Measurements from ENCODE around the gene TBC1D14. TPM values are rescaled to one million over a fixed set of nuclear protein-coding genes. Genes with fewer than 3 reads are reported as not detected.
A peak's percentile ranks its signal among the peaks of the same experiment; 100 is the strongest.

The TBC1D14 gene
- total RNA-seq, 1 experiment from 2014 or later, result 50.2 TPM

DNA sequence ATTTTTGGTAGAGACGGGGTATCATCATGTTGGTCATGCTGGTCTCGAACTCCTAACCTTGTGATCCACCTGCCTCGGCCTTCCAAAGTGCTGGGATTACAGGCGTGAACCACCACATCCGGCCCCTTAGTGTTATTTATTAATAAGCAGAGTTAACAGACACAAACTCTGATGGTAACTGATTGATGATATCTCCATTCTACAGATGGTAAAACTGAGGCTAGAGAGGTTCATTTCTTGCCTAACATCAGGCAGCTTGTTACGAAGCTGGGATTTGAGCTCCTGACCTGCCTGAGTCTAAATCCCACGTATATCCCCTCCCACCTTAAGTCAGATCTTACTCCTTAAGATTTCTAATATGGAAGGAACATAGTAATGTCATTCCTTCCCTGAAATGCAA, 36.9 kb downstream of the TBC1D14 start:
- no peak for TF ChIP-seq CTCF (conservative IDR thresholded peaks at IDR 0.05)
- no peaks in the 10 kb centered on the region for H3K27me3 ChIP-seq (ENCODE audit: insufficient read depth, low read length)

More for the DNA sequence above, 36.9 kb downstream of the TBC1D14 start:
- Histone ChIP-seq H3K23ac (ENCODE audit: insufficient read length, low read depth, low read length) (no peak overlapping the region), H3K9ac (ENCODE audit: extremely low read depth, insufficient read length, low read length) (no peak overlapping the region), H4K91ac (ENCODE audit: insufficient read length, low read depth, low read length) (no peak overlapping the region), H3T11ph (ENCODE audit: low read length) (no peak overlapping the region), H2BK120ac (ENCODE audit: low read depth, low read length, poor library complexity, severe bottlenecking) (no peak overlapping the region), H3K4me1 (ENCODE audit: insufficient read depth, low read length) (peaks cover 20% of the 10 kb centered on the region; the same call in 1 of the 2 replicates), H3K9me3 (ENCODE audit: control insufficient read depth, low read depth, low read length) (no peaks in the 10 kb centered on the region), H3K79me1 (ENCODE audit: insufficient read depth, low read depth, low read length, poor library complexity, severe bottlenecking) (no peaks in the 10 kb centered on the region), H2AFZ (ENCODE audit: low read length) (no peak overlapping the region), H3K4me2 (ENCODE audit: insufficient read depth, insufficient read length, low read length) (no peak overlapping the region), H3K14ac (ENCODE audit: insufficient read depth, low read length) (no peak overlapping the region), H3K4ac (ENCODE audit: low read depth, low read length) (no peak overlapping the region), H3K18ac (ENCODE audit: insufficient read length, low read depth, low read length) (no peak overlapping the region), H2BK15ac (ENCODE audit: low read depth, low read length) (no peak overlapping the region), H3K56ac (ENCODE audit: insufficient read length, low read depth, low read length) (no peak overlapping the region), H2BK12ac (ENCODE audit: insufficient read length, low read depth, low read length) (no peak overlapping the region), H2BK5ac (ENCODE audit: insufficient read length, low read length) (no peak overlapping the region), H3K79me2 (ENCODE audit: insufficient read depth, low read length) (no peaks in the 10 kb centered on the region), H4K20me1 (ENCODE audit: control insufficient read depth, insufficient read depth, insufficient read length) (no peaks in the 10 kb centered on the region), H3K23me2 (ENCODE audit: insufficient read length, low read depth, low read length, poor library complexity, severe bottlenecking) (no peaks in the 10 kb centered on the region), H2BK20ac (ENCODE audit: low read depth, low read length, poor library complexity, severe bottlenecking) (no peak overlapping the region), H4K5ac (ENCODE audit: insufficient read length, low read depth, low read length) (no peak overlapping the region), H2AK5ac (ENCODE audit: insufficient read length, low read length) (no peak overlapping the region), H4K8ac (replicated peaks; ENCODE audit: insufficient read length, low read depth, low read length) (no peak overlapping the region), H3K27ac (ENCODE audit: insufficient read length, low read depth, low read length) (no peak overlapping the region)
- peaks cover 0 to 5% of the 10 kb centered on the region in 2 experiments; a peak in 4 of 5 replicates for H3K9me3 Mint-ChIP-seq
- DNase-seq, result no peak
- peaks cover 0 to 4% (median 4%) of the 10 kb centered on the region in 3 experiments; a peak in 4 of 7 replicates for H3K36me3 Mint-ChIP-seq (ENCODE audit: insufficient read depth in 1 of 3, low read depth in 3 of 3)
- no CpG with 5 or more reads among the region's 7 CpGs for WGBS (ENCODE audit: extremely low coverage, insufficient read length, low lambda C conversion rate)
- no peaks in the 10 kb centered on the region for H3K27me3 Mint-ChIP-seq (ENCODE audit: low read depth)
- H3K27ac Mint-ChIP-seq, result peak overlapping the region in 1 of 3 experiments; percentile 40; a peak in 1 of 7 replicates
- H3K4me3 Mint-ChIP-seq, result no peak overlapping the region
- H3K4me1 Mint-ChIP-seq, result peaks cover 41 to 49% of the 10 kb centered on the region in 2 experiments
